OCI-LY7 (cell line): ENCODE data around the gene NIPSNAP3A. TPM values are rescaled to one million over a fixed set of nuclear protein-coding genes. Genes with fewer than 3 reads are reported as not detected.

Source experiments
- BruUV-seq: library from RNA; stranded (reverse); fragments of 400-500 nt; replicated peaks from 2 replicates; lab custom pipeline; 2021; lab: Mats Ljungman, UMichigan
- CTCF ChIA-PET: fragments of 300-600 bp; sonication (Branson Sonifier 250); formaldehyde crosslinking; loops from one replicate; lab custom pipeline; 2022; ENCODE audit warnings: antibody characterized with exemption; ENCODE audit not compliant: unreplicated experiment; lab: Charles Lee
- POLR2A ChIA-PET: fragments of 300-600 bp; sonication (Branson Sonifier 250); formaldehyde crosslinking; loops from one replicate; lab custom pipeline; 2022; ENCODE audit warnings: antibody characterized with exemption; lab: Charles Lee
- DNase-seq: peaks from one replicate; pipeline ENCODE4 v3.0.0-alpha.2; 2015; ENCODE audit warnings: low spot score
- H2AFZ ChIP-seq: fragments of 200-600 bp; sonication (generic), shearing (Covaris generic); 2 replicates; pipeline ENCODE4 v1.6.1; 2014; ENCODE audit warnings: mild to moderate bottlenecking, antibody characterized with exemption, low read length, moderate library complexity
- H3K27ac ChIP-seq: fragments of 200-600 bp; sonication (generic); 2 replicates; pipeline ENCODE4 v1.5.1; 2014; ENCODE audit warnings: mixed run types, low read depth, mild to moderate bottlenecking, moderate library complexity, low read length, inconsistent platforms; ENCODE audit not compliant: poor library complexity, severe bottlenecking
- H3K36me3 ChIP-seq: fragments of 200-600 bp; sonication (generic); 2 replicates; pipeline ENCODE4 v1.6.1; 2014; ENCODE audit warnings: mild to moderate bottlenecking, antibody characterized with exemption, low read length, moderate library complexity, mixed read lengths; ENCODE audit not compliant: insufficient read depth
- H3K4me1 ChIP-seq: fragments of 200-600 bp; sonication (generic); 2 replicates; pipeline ENCODE4 v1.5.1; 2014; ENCODE audit warnings: mild to moderate bottlenecking, low read length; ENCODE audit not compliant: insufficient read depth, poor library complexity, severe bottlenecking
- H3K4me2 ChIP-seq: fragments of 200-600 bp; sonication (generic); 2 replicates; pipeline ENCODE4 v1.6.1; 2014; ENCODE audit warnings: mild to moderate bottlenecking, low read length
- H3K4me3 ChIP-seq: fragments of 200-600 bp; sonication (generic); 2 replicates; pipeline ENCODE4 v1.5.1; 2014; ENCODE audit warnings: mild to moderate bottlenecking, low read depth, low read length; ENCODE audit not compliant: poor library complexity, severe bottlenecking
- H3K79me2 ChIP-seq: fragments of 200-600 bp; sonication (generic); 2 replicates; pipeline ENCODE4 v1.6.1; 2016; ENCODE audit warnings: low read depth, mild to moderate bottlenecking, low read length, moderate library complexity, mixed read lengths; ENCODE audit not compliant: insufficient read depth
- H3K9me2 ChIP-seq: fragments of 200-600 bp; sonication (generic); 2 replicates; pipeline ENCODE4 v1.6.1; 2016; ENCODE audit warnings: mild to moderate bottlenecking, low read length, mixed read lengths; ENCODE audit not compliant: insufficient read depth
- H3K9me3 ChIP-seq: fragments of 200-600 bp; sonication (generic); 2 replicates; pipeline ENCODE4 v1.6.1; 2014; ENCODE audit warnings: mild to moderate bottlenecking, mixed run types, low read length, mixed read lengths
- H4K20me1 ChIP-seq: fragments of 200-600 bp; sonication (generic); 2 replicates; pipeline ENCODE4 v1.6.1; 2014; ENCODE audit warnings: mild to moderate bottlenecking, antibody characterized with exemption, low read length, moderate library complexity, mixed read lengths; ENCODE audit not compliant: insufficient read depth
- CTCF ChIP-seq: fragments of 200-600 bp; sonication (generic); conservative IDR thresholded peaks from 2 replicates; pipeline ENCODE4 v1.5.1; 2014; ENCODE audit warnings: mild to moderate bottlenecking, antibody characterized with exemption, low read length, moderate library complexity, mixed read lengths
- EZH2phosphoT487 ChIP-seq: fragments of 200-600 bp; sonication (generic); IDR thresholded peaks from 2 replicates; pipeline ENCODE4 v1.6.1; 2018; ENCODE audit warnings: low read depth, borderline replicate concordance, mild to moderate bottlenecking, mixed run types, antibody characterized with exemption, low read length, moderate library complexity, mixed read lengths
- intact Hi-C: fragments of 100-400 bp; cut with micrococcal nuclease; formaldehyde crosslinking; loops from one replicate; pipeline ENCODE4 v1.10.0; 2022; ENCODE audit not compliant: unreplicated experiment
- total RNA-seq, 2 experiments: library from RNA; depleted of rRNA in 1 of 2; stranded (reverse); fragments of >200 nt in 1 of 2; shearing (Covaris generic) in 1 of 2; gene quantifications; 2 replicates each; pipeline ENCODE4 v1.2.3, GENCODE V29; 2014 to 2022

Gene NIPSNAP3A
- total RNA-seq, 2 experiments from 2014 or later, result 20.2 to 25.2 TPM

- no peaks in the 10 kb centered on the region for H3K9me2 ChIP-seq
- POLR2A ChIA-PET, result interaction anchor here (0.6 to 3.4 kb wide), 5 partner anchors 12 to 911 kb away, joined by 3 to 12 read pairs (median 4); partner anchors contain the start of gene SMC2
- no peak overlapping the region for H3K27ac ChIP-seq
- H3K4me2 ChIP-seq, result peak overlapping the region; percentile 97; the same call in 1 of the 2 replicates
- H2AFZ ChIP-seq, result no peak overlapping the region
- no peak overlapping the region for H3K4me3 ChIP-seq
- H3K4me1 ChIP-seq, result peaks cover 42% of the 10 kb centered on the region
- TF ChIP-seq EZH2phosphoT487 (no peak), CTCF (no peak)
- intact Hi-C loops, result loop anchor here (5.0 to 10.0 kb wide), 2 partner anchors 654 to 949 kb away; partner anchors contain the start of genes SMC2 and TMEM38B
- no peaks in the 10 kb centered on the region for H4K20me1 ChIP-seq
- DNase-seq, result no peak
- no peaks in the 10 kb centered on the region for H3K9me3 ChIP-seq
- H3K79me2 ChIP-seq, result peaks cover 34% of the 10 kb centered on the region; the same call in 1 of the 2 replicates
- CTCF ChIA-PET, result interaction anchor here (0.6 kb wide), 1 partner anchor 16 kb away, joined by 3 read pairs; no protein-coding TSS in a partner anchor
- BruUV-seq, result no TSS peak
- H3K36me3 ChIP-seq, result peaks cover 3% of the 10 kb centered on the region; the same call in 1 of the 2 replicates
Observed at GRCh38 chr9:104745852-104746251, 1.6 kb upstream of the NIPSNAP3A start.

GRCh38 chr9:104746285-104746684, 1.2 kb upstream of the NIPSNAP3A start:
- peaks cover 8% of the 10 kb centered on the region for H3K36me3 ChIP-seq
- H3K27ac ChIP-seq, result no peak overlapping the region
- no peaks in the 10 kb centered on the region for H3K9me3 ChIP-seq
- H3K9me2 ChIP-seq, result no peaks in the 10 kb centered on the region
- DNase-seq, result no peak
- ChIA-PET POLR2A (interaction anchor here (0.5 to 4.3 kb wide), 7 partner anchors 13 to 653 kb away, joined by 4 to 52 read pairs (median 9); partner anchors contain the start of gene SMC2), CTCF (interaction anchor here (0.6 kb wide), 1 partner anchor 15 kb away, joined by 3 read pairs; no protein-coding TSS in a partner anchor)
- intact Hi-C loops, result loop anchor here (5.0 to 10.0 kb wide), 2 partner anchors 654 to 949 kb away; partner anchors contain the start of genes SMC2 and TMEM38B
- peak overlapping the region; percentile 93 for H3K4me3 ChIP-seq
- TF ChIP-seq CTCF (no peak), EZH2phosphoT487 (no peak)
- no peaks in the 10 kb centered on the region for H4K20me1 ChIP-seq
- no peak overlapping the region for H2AFZ ChIP-seq
- BruUV-seq, result no TSS peak
- peak overlapping the region; percentile 97 for H3K4me2 ChIP-seq
- H3K79me2 ChIP-seq, result peaks cover 34% of the 10 kb centered on the region; the same call in 1 of the 2 replicates
- peaks cover 43% of the 10 kb centered on the region for H3K4me1 ChIP-seq

GRCh38 chr9:104746798-104747197, 685 bp upstream of the NIPSNAP3A start:
- POLR2A ChIA-PET, result interaction anchor here (0.6 to 4.3 kb wide), 12 partner anchors 9 to 658 kb away, joined by 3 to 52 read pairs (median 8); partner anchors contain the start of gene SMC2
- no peak for TF ChIP-seq EZH2phosphoT487
- TF ChIP-seq CTCF, result no peak
- intact Hi-C loops, result loop anchor here (5.0 to 10.0 kb wide), 2 partner anchors 654 to 948 kb away; partner anchors contain the start of genes SMC2 and TMEM38B

More at GRCh38 chr9:104746798-104747197, 685 bp upstream of the NIPSNAP3A start:
- peaks cover 13% of the 10 kb centered on the region for H3K36me3 ChIP-seq
- H4K20me1 ChIP-seq, result no peaks in the 10 kb centered on the region
- CTCF ChIA-PET, result no interaction called here
- H3K27ac ChIP-seq, result peak overlapping the region; percentile 78
- no peaks in the 10 kb centered on the region for H3K9me2 ChIP-seq
- peaks cover 43% of the 10 kb centered on the region for H3K4me1 ChIP-seq
- peak overlapping the region; percentile 97 for H3K4me2 ChIP-seq
- no TSS peak for BruUV-seq
- H3K4me3 ChIP-seq, result peak overlapping the region; percentile 93
- no peaks in the 10 kb centered on the region for H3K9me3 ChIP-seq
- peaks cover 34% of the 10 kb centered on the region; the same call in 1 of the 2 replicates for H3K79me2 ChIP-seq
- peak overlapping the region; percentile 82 for H2AFZ ChIP-seq
- DNase-seq, result peak; percentile 9
